Hematopoietic multipotent progenitor cell treated with erythropoietin and hydrocortisone succinate and interleukin-3 and kit ligand, for 15 days (in vitro differentiated cells): ENCODE data around the gene TRANK1.
"Not testable (repeated sequence)": the region's sequence is repeated elsewhere in the genome, so short reads cannot be mapped to it uniquely, and the experiment has no call there.

ENCODE experiments used
- DNase-seq: peaks from one replicate; pipeline ENCODE4 v3.0.0-alpha.2; 2015; ENCODE audit warnings: low spot score

Gene TRANK1

GRCh38 chr3:36944641-36945270, at the start of gene TRANK1:
TSS of gene TRANK1 (minus strand) at chr3:36945054. CDS start at chr3:36944809, 245 bp downstream.
- DNase-seq = peak; percentile 92

- DNase-seq = peak; percentile 100
Observed at GRCh38 chr3:36993326-36994283, 48.8 kb upstream of the TRANK1 start, which contains the start of gene MLH1. TSS of gene MLH1 (plus strand) at chr3:36993518. CDS start at chr3:36993548, 30 bp downstream.

GRCh38 chr3:36992806-36993325, 48.0 kb upstream of the TRANK1 start, which contains the start of gene EPM2AIP1:
TSS of gene EPM2AIP1 (minus strand) at chr3:36993131. CDS start at chr3:36993077, 54 bp downstream.
- no peak for DNase-seq

GRCh38 chr3:36991923-36992805, 47.3 kb upstream of the TRANK1 start:
- DNase-seq = peak; percentile 60

GRCh38 chr3:36991147-36991546, 46.3 kb upstream of the TRANK1 start:
- DNase-seq = no peak

GRCh38 chr3:36989568-36989967, 44.7 kb upstream of the TRANK1 start:
- DNase-seq = no peak

- no peak for DNase-seq
Observed at GRCh38 chr3:36989005-36989404, 44.2 kb upstream of the TRANK1 start.

- no peak for DNase-seq
Observed at GRCh38 chr3:36988356-36988755, 43.5 kb upstream of the TRANK1 start.

GRCh38 chr3:36981006-36981405, 36.2 kb upstream of the TRANK1 start:
- no peak for DNase-seq

GRCh38 chr3:36973139-36973538, 28.3 kb upstream of the TRANK1 start:
- no peak for DNase-seq

GRCh38 chr3:36972163-36972562, 27.3 kb upstream of the TRANK1 start:
- no peak for DNase-seq

- DNase-seq = peak; percentile 99
Observed at GRCh38 chr3:36969540-36970432, 24.9 kb upstream of the TRANK1 start.

GRCh38 chr3:36969085-36969484, 24.2 kb upstream of the TRANK1 start:
- DNase-seq = no peak

GRCh38 chr3:36965440-36965839, 20.6 kb upstream of the TRANK1 start:
- DNase-seq = no peak

GRCh38 chr3:36964817-36965216, 20.0 kb upstream of the TRANK1 start:
- no peak for DNase-seq

GRCh38 chr3:36964331-36964730, 19.5 kb upstream of the TRANK1 start:
- DNase-seq = no peak

GRCh38 chr3:36963008-36963407, 18.2 kb upstream of the TRANK1 start:
- not testable (repeated sequence) for DNase-seq

GRCh38 chr3:36960502-36960901, 15.6 kb upstream of the TRANK1 start:
- DNase-seq = no peak

- DNase-seq = no peak
Observed at GRCh38 chr3:36959821-36960220, 15.0 kb upstream of the TRANK1 start.

GRCh38 chr3:36957862-36958686, 13.2 kb upstream of the TRANK1 start:
- peak; percentile 93 for DNase-seq
